ENCODE results near the gene TRPC4.
"Not testable (repeated sequence)": the region's sequence is repeated elsewhere in the genome, so short reads cannot be mapped to it uniquely, and the experiment has no call there.

The TRPC4 gene

DNA sequence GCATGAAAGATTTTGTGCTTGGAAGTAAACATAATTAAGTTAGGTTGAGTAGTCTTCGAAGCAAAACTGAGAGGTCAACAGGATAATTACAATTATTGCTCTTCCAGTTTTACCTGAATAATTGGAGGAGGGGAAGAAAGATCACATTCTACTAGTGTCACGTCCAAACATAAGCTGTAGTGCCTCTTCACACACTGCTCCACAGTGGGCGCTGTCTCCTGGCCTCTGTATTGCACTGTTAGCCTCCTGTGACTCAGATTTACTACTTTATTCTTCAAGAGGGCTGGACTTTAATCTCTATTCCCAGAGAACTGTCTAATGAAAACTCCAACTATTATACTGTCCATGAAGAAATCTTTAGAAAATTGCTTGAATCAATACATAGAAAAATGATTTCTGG lies 62.9 kb downstream of the TRPC4 start:
- Histone ChIP-seq H4K20me1 (ENCODE audit: insufficient read depth, low read length) (no peaks in the 10 kb centered on the region), H3F3A (ENCODE audit: insufficient read depth, low read length) (no peaks in the 10 kb centered on the region), H2AFZ (ENCODE audit: low read length) (no peak overlapping the region), H3K9me2 (replicated peaks; ENCODE audit: insufficient read depth, low read length) (no peaks in the 10 kb centered on the region), H3K27me3 (replicated peaks; ENCODE audit: insufficient read depth, low read length) (no peaks in the 10 kb centered on the region), H3K27ac (ENCODE audit: low read length) (no peak overlapping the region), H3K4me2 (ENCODE audit: low read depth, low read length) (no peak overlapping the region), H3K79me2 (ENCODE audit: low read length) (no peaks in the 10 kb centered on the region), H3K9ac (ENCODE audit: low read length) (no peak overlapping the region), H3K4me3 (ENCODE audit: low read length) (no peak overlapping the region), H3K36me3 (replicated peaks; ENCODE audit: insufficient read depth, low read length) (no peaks in the 10 kb centered on the region), H3K4me1 (ENCODE audit: low read length) (no peaks in the 10 kb centered on the region), H3K9me3 (replicated peaks; ENCODE audit: insufficient read depth, low read length) (no peaks in the 10 kb centered on the region)
- TF ChIP-seq EZH2phosphoT487 (IDR thresholded peaks at IDR 0.05; ENCODE audit: low read length) (no peak), EZH2 (optimal IDR thresholded peaks at IDR 0.05; ENCODE audit: low read depth, low read length) (no peak)
- TF ChIP-seq, protein P1, sequence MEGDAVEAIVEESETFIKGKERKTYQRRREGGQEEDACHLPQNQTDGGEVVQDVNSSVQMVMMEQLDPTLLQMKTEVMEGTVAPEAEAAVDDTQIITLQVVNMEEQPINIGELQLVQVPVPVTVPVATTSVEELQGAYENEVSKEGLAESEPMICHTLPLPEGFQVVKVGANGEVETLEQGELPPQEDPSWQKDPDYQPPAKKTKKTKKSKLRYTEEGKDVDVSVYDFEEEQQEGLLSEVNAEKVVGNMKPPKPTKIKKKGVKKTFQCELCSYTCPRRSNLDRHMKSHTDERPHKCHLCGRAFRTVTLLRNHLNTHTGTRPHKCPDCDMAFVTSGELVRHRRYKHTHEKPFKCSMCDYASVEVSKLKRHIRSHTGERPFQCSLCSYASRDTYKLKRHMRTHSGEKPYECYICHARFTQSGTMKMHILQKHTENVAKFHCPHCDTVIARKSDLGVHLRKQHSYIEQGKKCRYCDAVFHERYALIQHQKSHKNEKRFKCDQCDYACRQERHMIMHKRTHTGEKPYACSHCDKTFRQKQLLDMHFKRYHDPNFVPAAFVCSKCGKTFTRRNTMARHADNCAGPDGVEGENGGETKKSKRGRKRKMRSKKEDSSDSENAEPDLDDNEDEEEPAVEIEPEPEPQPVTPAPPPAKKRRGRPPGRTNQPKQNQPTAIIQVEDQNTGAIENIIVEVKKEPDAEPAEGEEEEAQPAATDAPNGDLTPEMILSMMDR (IDR thresholded peaks at IDR 0.05; ENCODE audit: low read length) = no peak
- DNase-seq = no peak

DNA sequence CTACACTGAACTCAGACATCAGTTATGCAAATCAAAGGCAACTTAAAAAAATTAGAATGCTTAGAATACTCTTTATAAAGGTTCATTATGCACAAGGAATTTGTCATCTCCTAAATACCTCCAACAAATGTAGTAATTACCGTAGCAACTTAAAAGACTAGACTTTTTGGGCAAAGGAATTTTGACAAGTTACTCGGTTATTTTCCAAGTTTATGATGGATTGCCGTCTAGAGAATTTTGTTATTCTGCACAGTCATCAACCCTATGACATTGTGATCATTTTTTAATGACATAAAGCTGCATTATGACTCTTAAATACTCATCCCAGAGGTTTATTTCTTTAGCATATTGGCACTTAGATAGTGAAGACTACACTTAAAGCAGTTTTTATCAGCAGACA lies 71.9 kb downstream of the TRPC4 start:
- DNase-seq = no peak
- Histone ChIP-seq H4K20me1 (ENCODE audit: insufficient read depth, low read length) (no peaks in the 10 kb centered on the region), H3K27me3 (replicated peaks; ENCODE audit: insufficient read depth, low read length) (no peaks in the 10 kb centered on the region), H3K79me2 (ENCODE audit: low read length) (no peaks in the 10 kb centered on the region), H3F3A (ENCODE audit: insufficient read depth, low read length) (no peaks in the 10 kb centered on the region), H3K4me1 (ENCODE audit: low read length) (no peaks in the 10 kb centered on the region), H2AFZ (ENCODE audit: low read length) (no peak overlapping the region), H3K9ac (ENCODE audit: low read length) (no peak overlapping the region), H3K4me2 (ENCODE audit: low read depth, low read length) (no peak overlapping the region), H3K36me3 (replicated peaks; ENCODE audit: insufficient read depth, low read length) (no peaks in the 10 kb centered on the region), H3K9me3 (replicated peaks; ENCODE audit: insufficient read depth, low read length) (no peaks in the 10 kb centered on the region), H3K9me2 (replicated peaks; ENCODE audit: insufficient read depth, low read length) (no peaks in the 10 kb centered on the region), H3K4me3 (ENCODE audit: low read length) (no peak overlapping the region), H3K27ac (ENCODE audit: low read length) (no peak overlapping the region)
- TF ChIP-seq, protein P1 (IDR thresholded peaks at IDR 0.05; ENCODE audit: low read length) = no peak
- TF ChIP-seq EZH2 (optimal IDR thresholded peaks at IDR 0.05; ENCODE audit: low read depth, low read length) = no peak
- TF ChIP-seq EZH2phosphoT487 (IDR thresholded peaks at IDR 0.05; ENCODE audit: low read length) = no peak

DNA sequence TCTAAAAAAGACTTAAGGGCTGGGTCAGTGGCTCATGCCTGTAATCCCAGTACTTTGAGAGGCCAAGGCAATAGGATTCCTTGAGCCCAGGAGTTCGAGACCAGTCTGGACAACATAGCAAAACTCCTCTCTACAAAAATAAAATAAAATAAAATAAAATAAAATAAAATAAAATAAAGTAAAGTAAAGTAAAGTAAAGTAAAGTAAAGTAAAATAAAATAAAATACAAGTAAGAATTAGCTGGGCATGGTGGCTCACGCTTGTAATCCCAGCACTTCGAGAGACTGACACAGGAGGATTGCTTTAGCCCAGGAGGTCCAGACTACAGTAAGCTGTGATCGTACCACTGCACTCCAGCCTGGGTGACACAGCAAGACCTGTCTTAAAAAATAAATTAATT lies 72.8 kb downstream of the TRPC4 start:
- not testable (repeated sequence) for H3K9me3 ChIP-seq (replicated peaks; ENCODE audit: insufficient read depth, low read length); H3K79me2 ChIP-seq (ENCODE audit: low read length); H3K27me3 ChIP-seq (replicated peaks; ENCODE audit: insufficient read depth, low read length); H3F3A ChIP-seq (ENCODE audit: insufficient read depth, low read length); DNase-seq; H3K4me1 ChIP-seq (ENCODE audit: low read length); H4K20me1 ChIP-seq (ENCODE audit: insufficient read depth, low read length); H3K27ac ChIP-seq (ENCODE audit: low read length); H3K36me3 ChIP-seq (replicated peaks; ENCODE audit: insufficient read depth, low read length); H3K9me2 ChIP-seq (replicated peaks; ENCODE audit: insufficient read depth, low read length); H3K9ac ChIP-seq (ENCODE audit: low read length); H3K4me2 ChIP-seq (ENCODE audit: low read depth, low read length); H3K4me3 ChIP-seq (ENCODE audit: low read length); H2AFZ ChIP-seq (ENCODE audit: low read length)

DNA sequence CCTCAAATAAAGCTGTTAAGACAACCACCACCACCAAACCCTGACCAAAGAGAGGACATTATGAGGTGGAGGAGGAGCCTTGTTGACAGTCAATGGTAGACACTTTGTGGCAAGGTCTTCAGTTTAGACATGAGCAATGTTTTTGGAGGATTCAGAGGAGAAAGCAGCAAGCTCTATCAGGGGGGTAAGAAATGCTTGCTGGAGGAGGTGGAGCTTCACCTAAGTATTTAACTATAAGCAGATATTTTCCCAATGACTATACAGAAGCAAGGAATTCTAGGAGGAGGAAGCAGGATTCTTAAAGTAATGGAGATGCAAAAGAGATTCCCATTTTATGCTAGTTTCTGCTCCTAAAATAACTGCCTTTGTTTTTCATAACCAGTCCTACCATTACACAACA lies 74.2 kb downstream of the TRPC4 start:
- H3K4me1 ChIP-seq (ENCODE audit: low read length) = no peaks in the 10 kb centered on the region
- H3K4me2 ChIP-seq (ENCODE audit: low read depth, low read length) = no peak overlapping the region
- H3K27me3 ChIP-seq (replicated peaks; ENCODE audit: insufficient read depth, low read length) = no peaks in the 10 kb centered on the region
- H2AFZ ChIP-seq (ENCODE audit: low read length) = no peak overlapping the region
- H3K4me3 ChIP-seq (ENCODE audit: low read length) = no peak overlapping the region
- H3K79me2 ChIP-seq (ENCODE audit: low read length) = no peaks in the 10 kb centered on the region
- H3F3A ChIP-seq (ENCODE audit: insufficient read depth, low read length) = no peaks in the 10 kb centered on the region
- no peak for DNase-seq
- no peak overlapping the region for H3K27ac ChIP-seq (ENCODE audit: low read length)
- H3K9ac ChIP-seq (ENCODE audit: low read length) = no peak overlapping the region
- no peaks in the 10 kb centered on the region for H3K36me3 ChIP-seq (replicated peaks; ENCODE audit: insufficient read depth, low read length)
- H3K9me3 ChIP-seq (replicated peaks; ENCODE audit: insufficient read depth, low read length) = no peaks in the 10 kb centered on the region
- no peaks in the 10 kb centered on the region for H3K9me2 ChIP-seq (replicated peaks; ENCODE audit: insufficient read depth, low read length)
- TF ChIP-seq, protein P1 (IDR thresholded peaks at IDR 0.05; ENCODE audit: low read length) = no peak
- no peak for TF ChIP-seq EZH2 (optimal IDR thresholded peaks at IDR 0.05; ENCODE audit: low read depth, low read length)
- TF ChIP-seq EZH2phosphoT487 (IDR thresholded peaks at IDR 0.05; ENCODE audit: low read length) = no peak
- no peaks in the 10 kb centered on the region for H4K20me1 ChIP-seq (ENCODE audit: insufficient read depth, low read length)

Measured in MM.1S (cell line).